HG02885 (cell line): Measurements from ENCODE around the gene KLK12.

Source experiments
- ATAC-seq: cut with Tn5 transposase; IDR thresholded peaks from one replicate; pipeline ENCODE4 v1.9.1; 2021; ENCODE audit warnings: mild to moderate bottlenecking; ENCODE audit not compliant: unreplicated experiment, poor library complexity

KLK12 gene

GRCh38 chr19:51059715-51060114 is 24.9 kb upstream of the KLK12 start:
- ATAC-seq = no peak

DNA sequence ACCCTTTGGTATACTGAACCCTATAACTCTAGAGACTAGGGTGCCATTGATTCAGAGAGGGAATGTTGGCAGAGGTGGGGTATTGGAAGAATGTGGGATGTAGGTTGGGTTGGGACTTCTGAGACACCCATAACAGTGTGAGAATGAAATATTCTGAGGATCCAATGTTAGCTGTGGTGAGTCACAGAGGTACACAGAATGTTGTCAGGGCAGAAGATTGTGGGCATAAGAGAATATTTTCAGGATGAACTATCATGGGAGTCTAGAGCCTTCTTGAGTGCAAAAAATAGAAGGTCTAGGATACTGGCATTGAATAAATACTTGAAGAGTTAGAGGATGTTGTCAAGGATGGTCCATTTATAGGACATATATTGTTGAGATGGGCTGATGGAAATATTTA is 21.1 kb upstream of the KLK12 start:
- ATAC-seq = no peak

- ATAC-seq = no peak
Observed at GRCh38 chr19:51047031-51047335, 12.2 kb upstream of the KLK12 start.

- ATAC-seq = no peak
Observed at GRCh38 chr19:51044327-51044726, 9.5 kb upstream of the KLK12 start.

DNA sequence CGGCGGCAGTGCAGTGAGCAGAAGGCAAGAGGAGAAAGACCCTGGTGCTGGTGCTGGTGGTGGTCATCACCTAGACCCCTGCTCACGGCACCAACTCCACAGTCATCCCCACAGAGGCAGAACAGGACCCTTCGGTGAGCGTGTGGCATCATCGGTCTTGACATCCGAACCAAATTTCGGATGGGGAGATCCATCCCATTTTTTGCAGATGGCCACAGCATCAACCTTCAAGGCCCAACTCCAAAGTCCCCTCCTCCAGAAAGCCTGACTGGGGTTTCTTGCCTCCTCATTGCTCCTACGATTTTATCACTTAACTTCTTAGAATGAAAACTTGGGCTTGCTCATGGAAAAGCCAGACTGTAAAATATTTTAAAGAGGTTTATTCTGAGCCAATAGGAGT is 8.7 kb upstream of the KLK12 start:
- no peak for ATAC-seq

DNA sequence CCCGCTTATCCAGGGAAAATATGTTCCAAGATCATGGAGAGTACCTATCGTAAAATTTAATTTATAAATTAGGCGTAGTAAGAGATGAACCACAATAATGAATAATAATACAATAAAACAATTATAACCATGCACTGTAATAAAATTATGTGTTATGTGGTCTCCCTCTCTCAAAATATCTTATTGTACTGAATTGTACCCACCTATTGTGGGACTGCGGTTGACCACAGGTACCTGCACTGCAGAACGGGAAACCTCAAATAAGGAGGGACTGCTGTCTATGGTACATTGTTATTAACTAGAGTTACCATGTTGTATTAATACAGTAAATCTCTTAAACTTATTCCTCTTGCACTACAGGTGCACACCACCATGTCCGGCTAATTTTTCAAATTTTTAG is 5.3 kb upstream of the KLK12 start:
- no peak for ATAC-seq

DNA sequence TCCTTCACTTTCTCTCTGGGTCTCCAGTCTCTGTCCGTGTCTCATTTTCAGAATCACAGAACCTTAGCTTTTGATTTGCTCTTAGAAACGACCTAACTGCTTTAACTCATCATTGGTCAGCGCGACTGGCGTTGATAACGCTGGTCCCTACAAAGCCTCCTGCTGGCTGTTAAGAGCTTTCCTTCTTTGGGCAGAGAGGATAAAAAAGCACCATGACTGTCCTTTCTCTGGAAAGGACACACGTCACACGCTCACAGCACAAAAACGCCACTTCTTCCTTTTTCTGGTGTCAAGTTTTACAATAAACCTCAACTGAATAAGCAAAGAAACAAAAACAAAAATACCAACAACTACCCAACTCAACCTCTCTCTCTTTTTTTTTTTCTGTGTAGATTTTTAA is 1.7 kb upstream of the KLK12 start:
- ATAC-seq = no peak

GRCh38 chr19:51031880-51032225 is 2.9 kb downstream of the KLK12 start:
- ATAC-seq = no peak

DNA sequence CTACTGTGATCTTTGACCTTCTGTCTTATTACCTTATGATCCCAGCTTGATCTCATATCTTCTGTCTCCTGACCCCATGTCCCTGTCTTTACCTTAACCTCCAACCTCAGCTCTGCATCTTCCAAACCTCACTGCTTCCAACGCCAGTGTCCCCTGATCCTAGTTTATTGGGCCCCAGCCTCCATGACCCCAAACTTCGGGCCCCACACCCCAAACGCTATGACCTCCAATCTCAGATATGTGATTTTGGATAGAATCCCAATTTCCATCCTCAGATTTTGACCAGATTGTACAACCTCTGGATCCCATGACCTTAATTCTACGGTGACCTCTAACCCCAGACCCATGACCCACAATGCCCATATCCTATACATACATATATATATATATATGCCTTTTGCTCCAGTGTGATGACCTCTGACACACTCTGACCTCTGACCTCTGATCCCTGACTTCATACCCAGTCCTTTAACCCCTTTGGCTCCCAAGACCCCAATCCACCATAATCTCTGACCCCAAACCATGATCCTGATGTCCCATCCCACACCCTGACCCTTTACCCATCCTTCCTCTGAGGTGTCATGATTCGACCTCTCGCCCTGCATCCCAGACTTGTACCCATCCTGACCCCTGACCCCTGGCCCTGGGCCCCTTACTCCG is 3.5 kb downstream of the KLK12 start:
- no peak for ATAC-seq

- ATAC-seq = no peak
Observed at GRCh38 chr19:51030631-51031030, 4.2 kb downstream of the KLK12 start.

DNA sequence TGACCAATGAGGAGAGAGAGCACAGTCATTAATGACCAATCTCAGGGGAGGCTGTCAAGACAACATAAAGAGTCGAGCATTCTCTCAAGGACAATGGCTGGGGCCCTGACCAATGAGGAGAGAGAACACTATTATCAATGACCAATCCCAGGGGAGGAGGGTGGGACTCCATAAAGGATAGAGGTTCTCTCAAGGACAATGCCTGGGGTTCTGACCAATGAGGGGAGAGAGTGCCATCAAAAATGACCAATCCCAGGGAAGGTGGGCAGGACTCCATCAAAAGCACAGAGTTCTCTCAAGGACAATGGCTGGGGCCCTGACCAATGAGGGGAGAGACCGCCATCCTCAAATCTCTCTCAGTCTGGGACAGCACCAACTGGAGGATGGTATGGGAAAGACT is 5.1 kb downstream of the KLK12 start:
- no peak for ATAC-seq

GRCh38 chr19:51027873-51028272 is 6.9 kb downstream of the KLK12 start:
- no peak for ATAC-seq

- no peak for ATAC-seq
Observed at GRCh38 chr19:51027126-51027806, 7.5 kb downstream of the KLK12 start.

DNA sequence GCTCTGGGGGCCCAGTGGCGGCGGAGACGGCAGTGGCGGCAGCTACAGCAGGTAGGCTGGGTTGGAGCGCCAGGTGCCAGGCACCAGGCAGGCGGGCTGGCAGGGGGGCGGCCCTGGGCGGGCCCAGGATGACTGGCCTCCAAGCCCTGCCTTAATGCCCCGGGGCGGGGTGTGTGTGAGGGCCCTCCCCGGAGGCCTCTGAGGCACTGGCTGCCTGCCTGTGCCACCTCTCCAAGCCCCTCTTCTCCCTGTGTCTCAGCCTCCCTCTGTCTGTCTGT is 8.3 kb downstream of the KLK12 start, which contains the start of gene KLK11:
TSS of gene KLK11 (minus strand) at position 63 of the 278 bp plus-strand sequence. CDS start 985 bp downstream, outside the sequence.
- no peak for ATAC-seq

- no peak for ATAC-seq
Observed at GRCh38 chr19:51025809-51026553, 8.8 kb downstream of the KLK12 start.

DNA sequence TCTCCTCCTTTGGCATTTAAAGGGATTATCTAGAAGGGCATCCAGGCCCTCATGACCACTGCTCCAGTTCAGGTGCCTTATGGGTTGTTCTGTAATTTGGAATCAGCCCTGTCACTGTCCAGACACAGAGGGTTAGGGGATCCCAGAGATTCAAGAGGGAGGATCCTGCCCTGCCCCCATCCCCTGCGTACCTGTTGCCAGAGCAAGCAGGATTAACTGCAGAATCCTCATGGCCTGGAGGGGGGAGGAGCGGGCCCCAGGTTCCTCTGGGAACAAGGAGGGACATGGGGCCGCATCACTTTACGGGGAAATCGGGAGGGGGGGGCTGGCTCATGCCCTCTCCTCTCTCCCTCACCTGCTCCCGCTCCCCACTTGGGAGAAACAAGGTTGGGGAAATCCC is 9.4 kb downstream of the KLK12 start:
- ATAC-seq = no peak

- ATAC-seq = no peak
Observed at GRCh38 chr19:51024924-51025323, 9.9 kb downstream of the KLK12 start.

GRCh38 chr19:51023946-51024345 is 10.9 kb downstream of the KLK12 start:
- no peak for ATAC-seq

- no peak for ATAC-seq
Observed at GRCh38 chr19:51022526-51022925, 12.3 kb downstream of the KLK12 start.

DNA sequence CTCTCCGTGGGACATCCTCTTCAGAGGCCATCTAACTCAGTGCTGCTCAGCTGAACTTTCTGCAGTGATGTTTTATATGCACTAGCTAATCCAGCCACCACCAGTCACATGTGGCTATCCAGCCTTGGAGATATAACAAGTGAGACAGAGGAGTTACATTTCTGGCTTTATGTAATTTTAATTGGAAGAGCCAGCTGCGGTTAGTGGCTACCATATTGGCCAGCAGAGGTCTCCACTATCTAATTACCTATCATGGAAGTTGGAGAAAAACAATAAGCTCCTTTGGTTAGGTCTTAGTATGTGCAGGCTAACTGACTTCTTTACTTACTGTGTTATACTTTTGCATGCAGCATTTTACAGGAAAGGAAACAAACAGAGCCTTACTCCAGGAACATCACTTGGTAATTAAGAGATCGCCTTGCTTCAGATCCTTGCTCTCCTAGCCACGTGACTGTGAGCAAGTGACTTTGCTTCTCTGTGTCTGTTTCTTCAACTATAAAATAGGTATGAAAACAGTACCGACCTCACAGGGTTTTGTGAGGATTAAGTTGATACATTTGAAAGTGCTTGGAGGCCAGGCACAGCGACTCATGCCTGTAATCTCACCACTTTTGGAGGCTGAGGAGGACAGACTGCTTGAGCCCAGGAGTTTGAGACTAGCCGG is 13.7 kb downstream of the KLK12 start:
- ATAC-seq = no peak

GRCh38 chr19:51019544-51019925 is 15.3 kb downstream of the KLK12 start, which contains the start of gene KLK10:
TSS of gene KLK10 (minus strand) at chr19:51019709. CDS start at chr19:51019130, 579 bp downstream.
- ATAC-seq = no peak
